Activated T-cell treated with anti-CD3 and anti-CD28 coated beads, Interleukin-2, amount 50 U/mL, for 72 hours (primary cell): ENCODE data around the gene CEP135. TPM values are rescaled to one million over a fixed set of nuclear protein-coding genes. Genes with fewer than 3 reads are reported as not detected.

Source experiments
- ATAC-seq, 2 donors: fragments of 150-1000 bp; cut with Tn5 transposase; replicated peaks in 1 of 2; 2 replicates each; pipeline ENCODE4 v1.10.0; 2021; ENCODE audit warnings: moderate library complexity in 2 of 2, mild to moderate bottlenecking in 1 of 2
- DNase-seq, 2 donors: peaks; one replicate each; pipeline ENCODE4 v3.0.0; 2021 to 2022; ENCODE audit warnings: mixed read lengths in 1 of 2
- H3K27ac Mint-ChIP-seq: one replicate; pipeline ENCODE4 v1.8.0; 2022; ENCODE audit warnings: mild to moderate bottlenecking, moderate library complexity, mixed read lengths
- H3K27me3 Mint-ChIP-seq: one replicate; pipeline ENCODE4 v1.8.0; 2022; ENCODE audit warnings: low read depth, mixed read lengths
- H3K36me3 Mint-ChIP-seq, 2 donors: one replicate each; pipeline ENCODE4 v1.8.0; 2022; ENCODE audit warnings: mixed read lengths in 2 of 2, mild to moderate bottlenecking in 1 of 2; ENCODE audit not compliant: insufficient read depth in 2 of 2
- H3K4me1 Mint-ChIP-seq: one replicate; pipeline ENCODE4 v1.8.0; 2022; ENCODE audit warnings: low read depth, mixed read lengths
- H3K4me3 Mint-ChIP-seq, 2 donors: one replicate each; pipeline ENCODE4 v1.8.0; 2022; ENCODE audit warnings: mild to moderate bottlenecking in 2 of 2, mixed read lengths in 2 of 2, moderate library complexity in 2 of 2
- H3K9me3 Mint-ChIP-seq, 2 donors: one replicate each; pipeline ENCODE4 v1.8.0; 2022; ENCODE audit warnings: mixed read lengths in 2 of 2
- total RNA-seq, 2 donors: library from RNA; stranded (reverse); gene quantifications; one replicate each; pipeline ENCODE4 v1.2.3, GENCODE V29; 2022

Gene CEP135
- total RNA-seq, 2 donors from 2014 or later, result 19.5 to 23.1 TPM

GRCh38 chr4:55993994-55994663 is 45.4 kb downstream of the CEP135 start:
- Mint-ChIP-seq H3K4me1 (peaks cover 27% of the 10 kb centered on the region), H3K36me3 (peaks cover under 1 to 6% of the 10 kb centered on the region in 2 donors), H3K27me3 (no peaks in the 10 kb centered on the region), H3K9me3 (no peaks in the 10 kb centered on the region), H3K4me3 (peak overlapping the region; percentile 7 to 59), H3K27ac (peak overlapping the region; percentile 76)
- peak; percentile 93 for ATAC-seq
- peak; percentile 1 to 10 for DNase-seq

DNA sequence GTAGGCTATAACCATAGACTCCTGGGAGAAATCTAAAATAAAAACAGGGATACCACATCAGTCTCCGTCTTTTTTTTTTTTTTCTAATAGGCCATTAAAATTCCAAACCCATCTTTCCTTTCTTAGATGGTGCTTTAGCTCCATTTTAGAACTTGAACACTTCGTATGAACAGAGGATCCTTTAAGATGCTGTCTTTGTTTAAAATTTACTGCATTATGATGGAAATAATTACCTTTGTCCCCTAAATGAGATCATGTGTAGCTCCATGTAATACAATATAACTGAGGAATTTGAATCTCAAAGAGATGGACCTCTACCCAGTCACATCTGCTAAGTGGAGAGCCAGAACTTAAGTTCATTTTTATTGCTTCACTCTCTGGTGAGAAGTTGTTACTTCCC is 47.9 kb downstream of the CEP135 start:
- ATAC-seq (no peak), DNase-seq (no peak)
- Mint-ChIP-seq H3K9me3 (peaks cover 0 to 3% of the 10 kb centered on the region in 2 donors), H3K4me1 (peaks cover 27% of the 10 kb centered on the region), H3K4me3 (no peak overlapping the region), H3K27ac (no peak overlapping the region), H3K36me3 (peaks cover 13 to 21% of the 10 kb centered on the region in 2 donors), H3K27me3 (no peaks in the 10 kb centered on the region)

DNA sequence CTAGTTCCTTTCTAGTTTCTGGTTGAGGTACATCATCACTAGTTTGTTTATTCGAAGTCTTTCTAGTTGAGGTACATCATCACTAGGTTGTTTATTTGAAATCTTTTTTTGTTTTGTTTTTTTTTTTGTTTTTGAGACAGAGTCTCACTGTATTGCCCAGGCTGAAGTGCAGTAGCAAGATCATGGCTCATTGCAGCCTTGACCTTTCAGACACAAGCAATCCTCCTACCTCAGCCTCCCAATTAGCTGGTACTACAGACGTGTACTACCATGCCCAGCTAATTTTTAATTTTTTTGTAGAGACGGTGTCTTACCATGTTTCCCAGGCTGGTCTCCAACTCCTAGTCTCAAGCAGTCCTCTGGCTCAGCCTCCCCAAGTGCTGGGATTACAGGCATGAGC is 54.9 kb downstream of the CEP135 start:
- H3K27ac Mint-ChIP-seq, result no peak overlapping the region

GRCh38 chr4:56004235-56004634 is 55.5 kb downstream of the CEP135 start:
- Mint-ChIP-seq H3K9me3 (peaks cover 5 to 6% of the 10 kb centered on the region in 2 donors), H3K4me3 (no peak overlapping the region), H3K4me1 (peaks cover 9% of the 10 kb centered on the region), H3K27me3 (no peaks in the 10 kb centered on the region), H3K27ac (no peak overlapping the region), H3K36me3 (peaks cover 29 to 30% of the 10 kb centered on the region in 2 donors)
- DNase-seq (no peak), ATAC-seq (no peak)

More for the DNA sequence above, 54.9 kb downstream of the CEP135 start:
- peaks cover 31% of the 10 kb centered on the region in 2 donors for H3K36me3 Mint-ChIP-seq
- H3K27me3 Mint-ChIP-seq, result no peaks in the 10 kb centered on the region
- H3K4me1 Mint-ChIP-seq, result peaks cover 9% of the 10 kb centered on the region
- H3K4me3 Mint-ChIP-seq, result no peak overlapping the region
- H3K9me3 Mint-ChIP-seq, result peaks cover 5 to 6% of the 10 kb centered on the region in 2 donors
- DNase-seq, result no peak
- ATAC-seq, result no peak

DNA sequence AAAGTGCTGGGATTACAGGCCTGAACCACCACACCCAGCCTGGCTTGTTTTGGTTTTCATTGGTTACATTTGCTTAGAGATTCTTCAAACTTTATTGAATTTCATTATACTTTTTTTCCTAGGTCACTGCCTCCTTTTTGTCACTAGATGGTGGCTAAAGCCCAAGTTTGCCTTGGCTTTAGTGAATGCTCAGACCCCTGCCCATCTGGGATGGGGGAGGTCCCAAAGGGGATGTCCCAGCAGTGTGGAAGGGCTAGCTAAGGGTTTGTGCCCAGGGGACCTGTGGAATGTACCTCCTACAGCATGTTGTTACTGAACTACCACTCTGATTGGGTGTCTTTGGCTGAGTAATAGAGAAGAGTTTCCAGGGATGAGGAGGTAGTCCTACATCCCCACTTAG is 58.4 kb downstream of the CEP135 start:
- ATAC-seq, result no peak
- Mint-ChIP-seq H3K36me3 (peaks cover 14 to 22% of the 10 kb centered on the region in 2 donors), H3K27ac (no peak overlapping the region), H3K27me3 (no peaks in the 10 kb centered on the region), H3K4me3 (no peak overlapping the region), H3K9me3 (peaks cover 1 to 5% of the 10 kb centered on the region in 2 donors), H3K4me1 (peaks cover 9% of the 10 kb centered on the region)
- DNase-seq, result no peak

DNA sequence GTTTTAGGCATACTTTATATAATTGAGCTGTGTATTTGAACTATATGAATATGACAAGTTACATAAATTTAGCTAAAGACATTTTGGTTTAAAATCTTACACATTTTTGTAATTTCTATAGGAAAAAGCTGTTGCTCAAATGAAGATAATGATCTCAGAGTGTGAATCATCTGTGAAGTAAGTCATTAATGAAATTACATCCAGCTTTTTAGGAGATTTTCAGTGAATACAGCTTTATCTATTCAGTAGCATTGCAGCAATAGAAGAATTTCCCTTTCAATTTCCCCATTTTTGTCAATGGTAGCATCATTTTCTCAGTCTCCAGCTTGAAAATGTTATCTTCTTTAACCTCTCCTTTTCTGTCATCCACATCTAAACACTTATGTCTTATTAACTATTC is 59.5 kb downstream of the CEP135 start:
- no peak overlapping the region for H3K4me3 Mint-ChIP-seq
- ATAC-seq (no peak), DNase-seq (no peak)
- peak overlapping the region; percentile 73 for H3K27ac Mint-ChIP-seq
- H3K4me1 Mint-ChIP-seq, result peaks cover 9% of the 10 kb centered on the region
- H3K36me3 Mint-ChIP-seq, result peaks cover 13 to 24% of the 10 kb centered on the region in 2 donors
- H3K9me3 Mint-ChIP-seq, result peaks cover 1 to 5% of the 10 kb centered on the region in 2 donors
- no peaks in the 10 kb centered on the region for H3K27me3 Mint-ChIP-seq

DNA sequence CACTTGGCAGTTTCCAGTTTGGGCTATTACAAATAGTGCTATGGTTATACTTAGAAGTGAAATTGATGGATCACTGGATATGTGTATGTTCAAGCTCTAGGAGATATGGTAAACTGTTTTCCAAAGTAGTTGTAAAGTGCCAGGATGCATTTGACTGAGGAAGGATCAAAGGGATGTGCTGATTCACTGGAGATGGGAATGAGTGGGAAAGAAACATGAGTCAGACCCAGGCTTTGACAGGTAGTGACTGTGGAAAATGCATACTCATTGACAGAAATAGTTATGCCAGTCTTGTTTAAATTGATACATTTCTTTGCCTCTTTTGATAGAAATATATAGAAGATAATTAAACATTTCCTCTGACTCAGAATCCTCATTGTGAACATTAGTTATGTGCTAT is 77.9 kb downstream of the CEP135 start:
- H3K27me3 Mint-ChIP-seq, result no peaks in the 10 kb centered on the region
- peaks cover 0 to 2% of the 10 kb centered on the region in 2 donors for H3K9me3 Mint-ChIP-seq
- H3K4me3 Mint-ChIP-seq, result no peak overlapping the region
- peaks cover 19 to 34% of the 10 kb centered on the region in 2 donors for H3K36me3 Mint-ChIP-seq
- ATAC-seq (no peak), DNase-seq (no peak)
- no peak overlapping the region for H3K27ac Mint-ChIP-seq
- H3K4me1 Mint-ChIP-seq, result no peaks in the 10 kb centered on the region

DNA sequence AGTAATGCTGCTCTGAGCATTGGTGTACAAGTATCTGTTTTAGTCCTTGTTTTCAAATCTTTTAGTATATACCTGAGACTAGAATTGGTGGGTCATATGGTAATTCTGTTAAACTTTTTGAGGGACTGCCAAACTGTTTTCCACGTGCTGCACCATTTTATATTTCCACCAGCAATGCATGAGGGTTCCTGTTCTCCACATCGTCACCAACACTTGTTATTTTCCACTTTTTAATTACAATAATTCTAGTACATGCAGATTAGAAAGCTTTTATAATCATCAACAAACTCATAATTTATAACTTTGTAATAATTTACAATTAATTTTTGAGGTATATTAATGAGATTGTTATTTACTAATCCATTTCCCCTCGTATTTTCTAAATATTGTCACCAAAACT is 79.4 kb downstream of the CEP135 start:
- H3K36me3 Mint-ChIP-seq, result peaks cover 19 to 31% of the 10 kb centered on the region in 2 donors
- H3K27ac Mint-ChIP-seq, result no peak overlapping the region
- DNase-seq (no peak), ATAC-seq (no peak)
- no peaks in the 10 kb centered on the region for H3K4me1 Mint-ChIP-seq
- peaks cover 0 to 2% of the 10 kb centered on the region in 2 donors for H3K9me3 Mint-ChIP-seq
- H3K4me3 Mint-ChIP-seq, result no peak overlapping the region
- no peaks in the 10 kb centered on the region for H3K27me3 Mint-ChIP-seq

- Mint-ChIP-seq H3K27me3 (peaks cover 27% of the 10 kb centered on the region), H3K4me3 (no peak overlapping the region), H3K4me1 (no peaks in the 10 kb centered on the region), H3K27ac (no peak overlapping the region), H3K9me3 (no peaks in the 10 kb centered on the region), H3K36me3 (no peaks in the 10 kb centered on the region)
- DNase-seq (no peak), ATAC-seq (no peak)
Measured at GRCh38 chr4:56038487-56039162, 89.9 kb downstream of the CEP135 start.

GRCh38 chr4:56040842-56041241 is 92.1 kb downstream of the CEP135 start:
- no peak overlapping the region for H3K27ac Mint-ChIP-seq
- ATAC-seq, result no peak
- H3K4me1 Mint-ChIP-seq, result no peaks in the 10 kb centered on the region
- H3K27me3 Mint-ChIP-seq, result peaks cover 34% of the 10 kb centered on the region
- DNase-seq, result no peak
- no peaks in the 10 kb centered on the region for H3K36me3 Mint-ChIP-seq
- H3K4me3 Mint-ChIP-seq, result no peak overlapping the region
- H3K9me3 Mint-ChIP-seq, result no peaks in the 10 kb centered on the region

GRCh38 chr4:56042225-56042624 is 93.5 kb downstream of the CEP135 start:
- no peak overlapping the region for H3K4me3 Mint-ChIP-seq
- no peaks in the 10 kb centered on the region for H3K4me1 Mint-ChIP-seq
- H3K27ac Mint-ChIP-seq, result no peak overlapping the region
- H3K36me3 Mint-ChIP-seq, result no peaks in the 10 kb centered on the region
- no peak for DNase-seq
- no peak for ATAC-seq
- H3K27me3 Mint-ChIP-seq, result peaks cover 38% of the 10 kb centered on the region
- no peaks in the 10 kb centered on the region for H3K9me3 Mint-ChIP-seq

DNA sequence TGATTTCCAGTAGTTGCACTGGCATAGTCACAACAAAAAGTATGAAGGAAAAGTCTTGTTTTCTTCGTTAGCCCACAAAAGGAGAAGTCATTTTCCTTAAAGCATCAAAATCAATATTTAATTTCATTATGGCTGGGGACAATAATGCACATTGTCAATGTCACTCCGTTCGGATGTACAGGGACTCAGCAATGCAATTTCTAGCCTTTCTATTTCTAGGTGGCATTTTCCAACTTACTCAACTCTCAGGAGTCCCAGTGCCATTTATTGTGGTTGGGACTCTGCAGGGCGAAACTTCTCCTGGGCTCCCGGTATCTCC is 99.6 kb downstream of the CEP135 start:
- no peak for DNase-seq
- H3K27me3 Mint-ChIP-seq, result peaks cover 32% of the 10 kb centered on the region
- no peaks in the 10 kb centered on the region for H3K9me3 Mint-ChIP-seq
- no peak for ATAC-seq
- no peak overlapping the region for H3K27ac Mint-ChIP-seq
- H3K36me3 Mint-ChIP-seq, result no peaks in the 10 kb centered on the region
- H3K4me3 Mint-ChIP-seq, result peak overlapping the region; percentile 69 to 78
- H3K4me1 Mint-ChIP-seq, result peaks cover 22% of the 10 kb centered on the region

DNA sequence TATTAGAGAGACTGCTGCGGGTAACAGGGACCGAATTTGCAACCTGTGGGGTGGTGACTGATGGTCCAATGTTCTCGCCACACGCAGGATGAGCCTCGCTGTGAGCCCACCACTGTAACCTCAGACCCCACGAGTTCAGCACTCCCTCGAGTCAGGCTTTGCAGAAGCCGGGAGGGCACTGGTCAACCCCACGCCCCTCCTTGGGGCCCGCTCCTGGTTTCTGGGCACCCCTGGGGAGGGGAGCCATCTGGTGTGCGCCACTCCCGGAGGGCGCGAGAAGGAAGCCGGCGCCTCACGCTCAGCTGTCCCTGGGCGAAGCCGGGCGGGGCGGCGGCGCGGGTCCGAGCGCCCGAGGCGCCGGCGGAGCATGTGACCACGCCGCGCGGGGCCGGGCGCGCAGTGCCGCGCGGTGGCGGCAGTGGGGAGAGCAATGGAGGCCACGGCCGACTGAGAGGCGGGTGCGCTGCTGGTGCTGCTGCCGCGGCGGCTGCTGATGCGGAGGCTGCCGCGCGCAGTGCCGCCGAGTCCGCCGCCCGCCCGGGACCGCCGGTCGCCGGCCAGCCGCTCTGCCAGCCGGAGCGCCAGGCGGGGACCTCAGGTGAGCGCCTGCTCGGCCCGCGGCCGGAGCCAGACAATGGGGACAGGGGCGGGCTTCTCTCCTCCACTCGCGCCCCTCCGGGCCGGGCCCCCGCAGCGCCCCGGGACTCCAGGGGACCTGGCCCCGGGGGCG is 100.1 kb downstream of the CEP135 start:
- Mint-ChIP-seq H3K36me3 (no peaks in the 10 kb centered on the region), H3K4me3 (peak overlapping the region; percentile 69 to 78), H3K27ac (no peak overlapping the region), H3K9me3 (no peaks in the 10 kb centered on the region), H3K4me1 (peaks cover 22% of the 10 kb centered on the region), H3K27me3 (peaks cover 32% of the 10 kb centered on the region)
- ATAC-seq, result peak; percentile 97
- peak; percentile 73 to 75 for DNase-seq
